SH-SY5Y (cell line): ENCODE measurements around the gene HS1BP3.

Source experiments
- GATA2 ChIP-seq: IDR thresholded peaks from 2 replicates; pipeline ENCODE4 v1.6.1; 2011; ENCODE audit warnings: mild to moderate bottlenecking, low read depth, low read length
- GATA3 ChIP-seq: IDR thresholded peaks from 2 replicates; pipeline ENCODE4 v1.6.1; 2011; ENCODE audit warnings: low read depth, mild to moderate bottlenecking, low read length, moderate library complexity

- TF ChIP-seq GATA2 (no peak), GATA3 (no peak)
These were observed 16.3 kb downstream of the HS1BP3 start for GRCh38 chr2:20634507-20635112.
